Measurements from ENCODE around the gene SLC19A2. TPM values are rescaled to one million over a fixed set of nuclear protein-coding genes. Genes with fewer than 3 reads are reported as not detected.

SLC19A2 gene
- total and polyA plus RNA-seq, 2 of the 13 experiments (the other 11 are each of a cell fraction or from before 2014, with no cell fraction given): 30.4 to 56.0 TPM

- TF ChIP-seq ADNP (CRISPR knock-in tag; IDR thresholded peaks at IDR 0.05) (no peak), HNRNPUL1 (IDR thresholded peaks at IDR 0.05; ENCODE audit: low read depth, low read length) (no peak), ZBTB46 (CRISPR knock-in tag; IDR thresholded peaks at IDR 0.05; ENCODE audit: borderline replicate concordance) (no peak), EEA1 (CRISPR knock-in tag; IDR thresholded peaks at IDR 0.05; ENCODE audit: borderline replicate concordance) (peak; percentile 62; the same call in 1 of the 2 replicates), ZNF709 (CRISPR knock-in tag; IDR thresholded peaks at IDR 0.05) (peak; percentile 69; the same call in 1 of the 2 replicates), ELF1 (CRISPR knock-in tag; IDR thresholded peaks at IDR 0.05) (peak; percentile 34; the same call in 1 of the 2 replicates), NONO (IDR thresholded peaks at IDR 0.05) (no peak), NONO (CRISPR knock-in tag; conservative IDR thresholded peaks at IDR 0.05) (peak; percentile 45), REPIN1 (CRISPR knock-in tag; IDR thresholded peaks at IDR 0.05; ENCODE audit: borderline replicate concordance, low read depth) (no peak; the same call in none of the 2 replicates), ZNF569 (CRISPR knock-in tag; IDR thresholded peaks at IDR 0.05; ENCODE audit: borderline replicate concordance) (no peak), MLLT10 (CRISPR knock-in tag; IDR thresholded peaks at IDR 0.05) (no peak), CC2D1A (CRISPR knock-in tag; IDR thresholded peaks at IDR 0.05) (no peak), PTBP1 (IDR thresholded peaks at IDR 0.05; ENCODE audit: low read depth, low read length, poor library complexity, severe bottlenecking) (peak; percentile 67), ZNF672 (CRISPR knock-in tag; IDR thresholded peaks at IDR 0.05) (no peak; the same call in 1 of the 2 replicates), NFATC3 (CRISPR knock-in tag; IDR thresholded peaks at IDR 0.05) (0 out of 2 replicates have a peak, but pooled peaks have one; percentile 43), POLR2AphosphoS5 (IDR thresholded peaks at IDR 0.05; ENCODE audit: low read depth, low read length) (peak; percentile 97), ZNF484 (CRISPR knock-in tag; IDR thresholded peaks at IDR 0.05; ENCODE audit: borderline replicate concordance, low read depth) (no peak), ZNF572 (CRISPR knock-in tag; IDR thresholded peaks at IDR 0.05) (0 out of 2 replicates have a peak, but pooled peaks have one; percentile 31), HOXA5 (CRISPR knock-in tag; IDR thresholded peaks at IDR 0.05) (peak; percentile 49), YEATS2 (CRISPR knock-in tag; IDR thresholded peaks at IDR 0.05; ENCODE audit: borderline replicate concordance) (peak; percentile 79), ZFP62 (CRISPR knock-in tag; IDR thresholded peaks at IDR 0.05) (no peak), ZNF549 (CRISPR knock-in tag; IDR thresholded peaks at IDR 0.05) (no peak)
- TF ChIP-seq, protein P1, sequence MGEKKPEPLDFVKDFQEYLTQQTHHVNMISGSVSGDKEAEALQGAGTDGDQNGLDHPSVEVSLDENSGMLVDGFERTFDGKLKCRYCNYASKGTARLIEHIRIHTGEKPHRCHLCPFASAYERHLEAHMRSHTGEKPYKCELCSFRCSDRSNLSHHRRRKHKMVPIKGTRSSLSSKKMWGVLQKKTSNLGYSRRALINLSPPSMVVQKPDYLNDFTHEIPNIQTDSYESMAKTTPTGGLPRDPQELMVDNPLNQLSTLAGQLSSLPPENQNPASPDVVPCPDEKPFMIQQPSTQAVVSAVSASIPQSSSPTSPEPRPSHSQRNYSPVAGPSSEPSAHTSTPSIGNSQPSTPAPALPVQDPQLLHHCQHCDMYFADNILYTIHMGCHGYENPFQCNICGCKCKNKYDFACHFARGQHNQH (CRISPR knock-in tag; IDR thresholded peaks at IDR 0.05): no peak; the same call in 1 of the 2 replicates
- TF ChIP-seq, protein P2, sequence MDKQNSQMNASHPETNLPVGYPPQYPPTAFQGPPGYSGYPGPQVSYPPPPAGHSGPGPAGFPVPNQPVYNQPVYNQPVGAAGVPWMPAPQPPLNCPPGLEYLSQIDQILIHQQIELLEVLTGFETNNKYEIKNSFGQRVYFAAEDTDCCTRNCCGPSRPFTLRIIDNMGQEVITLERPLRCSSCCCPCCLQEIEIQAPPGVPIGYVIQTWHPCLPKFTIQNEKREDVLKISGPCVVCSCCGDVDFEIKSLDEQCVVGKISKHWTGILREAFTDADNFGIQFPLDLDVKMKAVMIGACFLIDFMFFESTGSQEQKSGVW (CRISPR knock-in tag; IDR thresholded peaks at IDR 0.05; ENCODE audit: borderline replicate concordance): no peak
- TF ChIP-seq, protein P3, sequence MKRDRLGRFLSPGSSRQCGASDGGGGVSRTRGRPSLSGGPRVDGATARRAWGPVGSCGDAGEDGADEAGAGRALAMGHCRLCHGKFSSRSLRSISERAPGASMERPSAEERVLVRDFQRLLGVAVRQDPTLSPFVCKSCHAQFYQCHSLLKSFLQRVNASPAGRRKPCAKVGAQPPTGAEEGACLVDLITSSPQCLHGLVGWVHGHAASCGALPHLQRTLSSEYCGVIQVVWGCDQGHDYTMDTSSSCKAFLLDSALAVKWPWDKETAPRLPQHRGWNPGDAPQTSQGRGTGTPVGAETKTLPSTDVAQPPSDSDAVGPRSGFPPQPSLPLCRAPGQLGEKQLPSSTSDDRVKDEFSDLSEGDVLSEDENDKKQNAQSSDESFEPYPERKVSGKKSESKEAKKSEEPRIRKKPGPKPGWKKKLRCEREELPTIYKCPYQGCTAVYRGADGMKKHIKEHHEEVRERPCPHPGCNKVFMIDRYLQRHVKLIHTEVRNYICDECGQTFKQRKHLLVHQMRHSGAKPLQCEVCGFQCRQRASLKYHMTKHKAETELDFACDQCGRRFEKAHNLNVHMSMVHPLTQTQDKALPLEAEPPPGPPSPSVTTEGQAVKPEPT (CRISPR knock-in tag; IDR thresholded peaks at IDR 0.05; ENCODE audit: low read depth): 0 out of 2 replicates have a peak, but pooled peaks have one; percentile 24
Measured at GRCh38 chr1:169485431-169486280, at the start of gene SLC19A2 (continued).

All from HepG2 (cell line).